Natural killer cell (primary cell): ENCODE data around the gene GCSH. TPM values are rescaled to one million over a fixed set of nuclear protein-coding genes. Genes with fewer than 3 reads are reported as not detected.

ENCODE experiments used
- ATAC-seq, 3 donors: fragments of 150-1000 bp in 2 of 3; fragments of 200-7000 bp in 1 of 3; cut with Tn5 transposase; 1 replicate in 1 of 3; 2 replicates in 2 of 3; pipeline ENCODE4 v1.10.0; 2021; ENCODE audit warnings: mild to moderate bottlenecking in 2 of 3, moderate library complexity in 2 of 3
- DNase-seq, 2 donors: peaks; one replicate each; pipeline versions ENCODE4 v3.0.0 to v3.0.0-alpha.2; 2013 to 2021; ENCODE audit warnings: mixed read lengths in 1 of 2
- H3K27ac ChIP-seq: one replicate; pipeline ENCODE4 v1.5.1; 2013; ENCODE audit warnings: mild to moderate bottlenecking, low read length
- H3K27me3 ChIP-seq: one replicate; pipeline ENCODE4 v1.6.1; 2013; ENCODE audit warnings: low read length; ENCODE audit not compliant: control insufficient read depth, insufficient read depth
- H3K36me3 ChIP-seq: one replicate; pipeline ENCODE4 v1.6.1; 2013; ENCODE audit warnings: low read length; ENCODE audit not compliant: control insufficient read depth, insufficient read depth
- H3K4me1 ChIP-seq: one replicate; pipeline ENCODE4 v1.6.1; 2013; ENCODE audit warnings: low read length; ENCODE audit not compliant: control insufficient read depth, insufficient read depth
- H3K4me3 ChIP-seq: one replicate; pipeline ENCODE4 v1.5.1; 2013; ENCODE audit warnings: low read length
- H3K9me3 ChIP-seq: one replicate; pipeline ENCODE4 v1.6.1; 2013; ENCODE audit warnings: low read length; ENCODE audit not compliant: control insufficient read depth, insufficient read depth
- H3K27ac Mint-ChIP-seq, 2 donors: one replicate each; pipeline ENCODE4 v1.8.0; 2022; ENCODE audit warnings: mild to moderate bottlenecking in 2 of 2, mixed read lengths in 2 of 2, moderate library complexity in 1 of 2
- H3K27me3 Mint-ChIP-seq, 2 donors: one replicate each; pipeline ENCODE4 v1.8.0; 2022; ENCODE audit warnings: low read depth in 2 of 2, mixed read lengths in 2 of 2
- H3K36me3 Mint-ChIP-seq: one replicate; pipeline ENCODE4 v1.8.0; 2022; ENCODE audit warnings: mixed read lengths
- H3K4me1 Mint-ChIP-seq, 2 donors: one replicate each; pipeline ENCODE4 v1.8.0; 2022; ENCODE audit warnings: mixed read lengths in 2 of 2
- H3K4me3 Mint-ChIP-seq: one replicate; pipeline ENCODE4 v1.8.0; 2022; ENCODE audit warnings: mild to moderate bottlenecking, moderate library complexity, mixed read lengths
- H3K9me3 Mint-ChIP-seq, 2 donors: one replicate each; pipeline ENCODE4 v1.8.0; 2022; ENCODE audit warnings: mixed read lengths in 2 of 2
- CTCF ChIP-seq: fragments of 200-600 bp; IDR thresholded peaks from one replicate; pipeline ENCODE4 v1.8.0; 2022; ENCODE audit warnings: antibody characterized with exemption
- WGBS: methylation state at CpG from one replicate; pipeline ENCODE4 v1.1.7; 2013; ENCODE audit warnings: missing lambda C conversion rate; ENCODE audit not compliant: insufficient coverage; 5-methylcytosine and 5-hydroxymethylcytosine counted together
- intact Hi-C: fragments of 100-400 bp; cut with micrococcal nuclease; formaldehyde crosslinking; loops from one replicate; pipeline ENCODE4 v1.14.2; 2022
- total RNA-seq, 4 donors: library from RNA; stranded (reverse); fragments of 120-200 nt in 1 of 4; gene quantifications; one replicate each; pipeline versions ENCODE4 v1.2.3 to v1.2.4, GENCODE V29; 2013 to 2022

Gene GCSH
- total RNA-seq, 3 donors from 2014 or later (not counting 1 experiment from before 2014, with no cell fraction given): 2.6 to 4.3 (median 2.7) TPM

DNA sequence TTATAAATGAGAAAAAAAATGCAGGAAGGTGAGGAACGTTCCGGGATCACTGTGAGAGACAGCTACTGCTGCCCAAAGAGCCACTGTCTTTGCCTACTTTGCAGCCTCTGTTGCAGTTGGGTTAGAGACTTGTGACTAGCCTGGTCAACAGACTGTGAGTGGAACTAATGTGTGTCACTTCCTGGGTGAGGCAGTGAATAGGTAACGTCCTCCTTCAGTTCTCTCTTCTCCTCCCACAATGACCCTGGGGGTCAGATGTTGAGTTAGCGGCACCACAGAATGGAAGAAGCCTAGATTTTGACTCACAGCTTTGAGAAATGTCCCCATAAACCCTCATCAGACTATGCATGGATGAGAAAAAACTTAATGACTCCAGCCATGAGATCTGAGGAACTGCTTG lies 24.4 kb downstream of the GCSH start:
- Histone ChIP-seq H3K27ac (no peak overlapping the region), H3K27me3 (no peaks in the 10 kb centered on the region), H3K9me3 (no peaks in the 10 kb centered on the region), H3K4me1 (peaks cover 6% of the 10 kb centered on the region), H3K4me3 (no peak overlapping the region), H3K36me3 (no peaks in the 10 kb centered on the region)
- ATAC-seq (no peak), DNase-seq (no peak)
- no peak overlapping the region for H3K27ac Mint-ChIP-seq
- H3K36me3 Mint-ChIP-seq: no peaks in the 10 kb centered on the region
- intact Hi-C loops: no loop called here
- H3K4me1 Mint-ChIP-seq: no peaks in the 10 kb centered on the region
- peaks cover 5 to 30% of the 10 kb centered on the region in 2 donors for H3K27me3 Mint-ChIP-seq
- H3K9me3 Mint-ChIP-seq: no peaks in the 10 kb centered on the region
- 72% methylated on average over 4 of the region's 4 CpGs for WGBS
- no peak overlapping the region for H3K4me3 Mint-ChIP-seq
- TF ChIP-seq CTCF: no peak

DNA sequence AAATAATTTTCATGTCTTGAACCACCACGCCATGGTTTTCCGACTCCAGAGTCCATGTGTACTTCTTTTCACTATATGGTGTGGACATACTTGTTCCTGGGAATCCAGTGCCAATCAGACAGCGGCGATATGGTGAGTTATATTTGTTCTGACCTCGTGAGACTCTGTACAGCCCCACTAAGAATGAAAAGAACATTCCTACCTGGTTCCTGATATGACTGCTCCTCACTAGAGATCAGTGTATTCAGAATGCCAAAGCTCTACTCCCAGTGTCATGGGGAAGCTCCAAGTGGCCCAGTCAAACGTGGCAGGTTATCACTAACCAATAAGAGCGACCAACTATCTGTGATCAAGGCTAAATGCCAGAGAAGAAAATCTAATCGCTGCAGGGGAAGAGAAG lies 25.2 kb downstream of the GCSH start:
- DNase-seq (no peak), ATAC-seq (no peak)
- no peaks in the 10 kb centered on the region for H3K36me3 ChIP-seq
- H3K9me3 ChIP-seq: no peaks in the 10 kb centered on the region
- intact Hi-C loops: no loop called here
- H3K27ac ChIP-seq: no peak overlapping the region
- H3K36me3 Mint-ChIP-seq: no peaks in the 10 kb centered on the region
- H3K27me3 Mint-ChIP-seq: peaks cover 5 to 30% of the 10 kb centered on the region in 2 donors
- H3K4me3 ChIP-seq: no peak overlapping the region
- WGBS: 89% methylated on average over 7 of the region's 8 CpGs
- no peak overlapping the region for H3K4me3 Mint-ChIP-seq
- H3K27me3 ChIP-seq: no peaks in the 10 kb centered on the region
- no peak for TF ChIP-seq CTCF
- H3K4me1 Mint-ChIP-seq: no peaks in the 10 kb centered on the region
- H3K4me1 ChIP-seq: no peaks in the 10 kb centered on the region
- H3K9me3 Mint-ChIP-seq: no peaks in the 10 kb centered on the region
- H3K27ac Mint-ChIP-seq: no peak overlapping the region

DNA sequence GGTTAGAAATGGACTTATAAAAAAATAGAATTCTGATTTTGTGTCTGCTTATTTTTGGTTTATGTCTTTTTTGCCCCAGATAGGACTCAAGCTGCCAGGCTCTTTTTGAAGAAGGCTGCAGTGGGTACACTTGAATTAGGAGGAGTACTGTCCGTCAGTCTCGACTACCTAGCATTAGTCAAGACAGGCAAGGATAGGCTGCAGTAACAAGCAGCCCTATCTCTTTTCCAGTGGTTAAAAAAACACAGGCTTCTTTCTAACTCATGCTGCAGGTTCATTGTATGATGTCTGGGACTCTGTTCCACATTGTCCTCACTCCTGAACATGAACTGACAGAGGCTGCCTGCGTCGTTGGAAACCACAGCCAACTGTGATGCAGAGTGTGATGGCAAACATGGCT lies 27.1 kb downstream of the GCSH start:
- ATAC-seq: no peak
- H3K4me3 ChIP-seq: no peak overlapping the region
- no peaks in the 10 kb centered on the region for H3K4me1 ChIP-seq
- Mint-ChIP-seq H3K4me3 (no peak overlapping the region), H3K27me3 (peaks cover 0 to 24% of the 10 kb centered on the region in 2 donors), H3K36me3 (no peaks in the 10 kb centered on the region), H3K4me1 (no peaks in the 10 kb centered on the region), H3K9me3 (no peaks in the 10 kb centered on the region), H3K27ac (no peak overlapping the region)
- no peaks in the 10 kb centered on the region for H3K36me3 ChIP-seq
- H3K27ac ChIP-seq: no peak overlapping the region
- no peaks in the 10 kb centered on the region for H3K27me3 ChIP-seq
- intact Hi-C loops: no loop called here
- TF ChIP-seq CTCF: no peak
- H3K9me3 ChIP-seq: no peaks in the 10 kb centered on the region
- no peak for DNase-seq
- 96% methylated on average over 4 of the region's 4 CpGs for WGBS

DNA sequence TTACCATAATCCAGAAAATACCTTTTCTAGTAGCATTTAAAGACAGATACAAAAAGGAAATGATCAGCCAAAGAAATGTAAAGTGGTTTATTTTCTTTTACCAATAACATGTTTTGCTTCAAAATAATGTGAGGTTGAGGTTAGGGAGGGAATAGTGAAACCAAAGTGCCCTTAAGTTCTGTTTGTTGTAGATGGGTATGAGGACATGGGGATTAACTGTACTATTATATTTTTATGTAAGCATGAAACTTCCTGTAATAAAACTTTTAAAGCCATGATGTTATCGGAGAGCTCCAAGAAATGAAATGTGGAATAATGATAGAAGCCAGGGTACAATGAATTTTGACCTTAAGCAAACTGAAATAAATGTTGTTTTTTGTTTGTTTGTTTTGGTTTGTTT lies 29.0 kb downstream of the GCSH start:
- Histone ChIP-seq H3K27me3 (no peaks in the 10 kb centered on the region), H3K4me1 (no peaks in the 10 kb centered on the region), H3K36me3 (no peaks in the 10 kb centered on the region), H3K9me3 (no peaks in the 10 kb centered on the region), H3K27ac (no peak overlapping the region), H3K4me3 (no peak overlapping the region)
- H3K27ac Mint-ChIP-seq: no peak overlapping the region
- no peaks in the 10 kb centered on the region for H3K4me1 Mint-ChIP-seq
- no peak overlapping the region for H3K4me3 Mint-ChIP-seq
- no peaks in the 10 kb centered on the region for H3K36me3 Mint-ChIP-seq
- ATAC-seq: no peak
- peaks cover 0 to 12% of the 10 kb centered on the region in 2 donors for H3K27me3 Mint-ChIP-seq
- intact Hi-C loops: no loop called here
- whole genome bisulfite sequencing: 93% methylated on average over 1 of the region's 1 CpG
- no peaks in the 10 kb centered on the region for H3K9me3 Mint-ChIP-seq
- no peak for TF ChIP-seq CTCF
- no peak for DNase-seq
